HL-60 (cell line): ENCODE results near the gene EXOSC10.

Experiments used
- DNase-seq, 2 experiments: peaks; one replicate each; pipeline ENCODE4 v3.0.0-alpha.2; 2010 to 2020; ENCODE audit warnings: low read depth in 1 of 2, low spot score in 1 of 2
- H3K27ac ChIP-seq: fragments of 250-450 bp; sonication (Bioruptor Pico); replicated peaks from 2 replicates; pipeline ENCODE4 v1.5.1; 2020; ENCODE audit warnings: mild to moderate bottlenecking, moderate library complexity
- H3K27me3 ChIP-seq: fragments of 250-450 bp; sonication (Bioruptor Pico); 2 replicates; pipeline ENCODE4 v1.5.1; 2021; ENCODE audit warnings: mild to moderate bottlenecking, moderate library complexity; ENCODE audit not compliant: insufficient read depth, poor library complexity, severe bottlenecking
- H3K4me3 ChIP-seq: replicated peaks from 2 replicates; pipeline ENCODE4 v1.5.1; 2011; ENCODE audit warnings: mild to moderate bottlenecking, control low read depth, low read length; ENCODE audit not compliant: insufficient read depth
- CTCF ChIP-seq: IDR thresholded peaks from one replicate; pipeline ENCODE4 v1.5.1; 2011; ENCODE audit warnings: low read length, control low read depth, inconsistent platforms; ENCODE audit not compliant: insufficient read depth
- GABPA ChIP-seq: IDR thresholded peaks from 2 replicates; pipeline ENCODE4 v1.6.1; 2012; ENCODE audit warnings: low read depth
- POLR2AphosphoS5 ChIP-seq: IDR thresholded peaks from 2 replicates; pipeline ENCODE4 v1.6.1; 2012; ENCODE audit warnings: low read depth
- REST ChIP-seq: IDR thresholded peaks from 2 replicates; pipeline ENCODE4 v1.6.1; 2012; ENCODE audit warnings: low read depth; ENCODE audit not compliant: insufficient replicate concordance
- SPI1 ChIP-seq: IDR thresholded peaks from 2 replicates; pipeline ENCODE4 v1.6.1; 2012; ENCODE audit warnings: low read depth, mild to moderate bottlenecking, borderline replicate concordance

Gene EXOSC10

GRCh38 chr1:11025618-11026017, 74.1 kb downstream of the EXOSC10 start:
- DNase-seq = no peak
- Histone ChIP-seq H3K27ac (no peak overlapping the region), H3K27me3 (no peaks in the 10 kb centered on the region), H3K4me3 (no peak overlapping the region)
- no peak for TF ChIP-seq CTCF
- TF ChIP-seq GABPA = no peak
- TF ChIP-seq REST = no peak
- TF ChIP-seq POLR2AphosphoS5 = no peak
- TF ChIP-seq SPI1 = no peak

- TF ChIP-seq POLR2AphosphoS5 (no peak), REST (no peak), GABPA (no peak), SPI1 (no peak), CTCF (no peak)
- no peak overlapping the region for H3K27ac ChIP-seq
- H3K4me3 ChIP-seq = no peak overlapping the region
- H3K27me3 ChIP-seq = no peaks in the 10 kb centered on the region
- no peak for DNase-seq
These were observed 74.8 kb downstream of the EXOSC10 start for GRCh38 chr1:11024874-11025203.

- Histone ChIP-seq H3K4me3 (no peak overlapping the region), H3K27me3 (no peaks in the 10 kb centered on the region), H3K27ac (no peak overlapping the region)
- DNase-seq = no peak
- TF ChIP-seq POLR2AphosphoS5 = no peak
- TF ChIP-seq GABPA = no peak
- no peak for TF ChIP-seq SPI1
- TF ChIP-seq CTCF = no peak
- no peak for TF ChIP-seq REST
These were observed 75.4 kb downstream of the EXOSC10 start for GRCh38 chr1:11024154-11024873.
